ENCODE results near the gene WWP2. TPM values are rescaled to one million over a fixed set of nuclear protein-coding genes. Genes with fewer than 3 reads are reported as not detected.

The WWP2 gene
- total RNA-seq, 2 experiments from 2014 or later = 41.9 to 43.0 TPM

GRCh38 chr16:69903865-69904415 lies 141.8 kb downstream of the WWP2 start:
- Histone ChIP-seq H3K36me3 (ENCODE audit: insufficient read depth, low read length) (peaks cover 33% of the 10 kb centered on the region), H3K9me3 (ENCODE audit: control insufficient read depth in 1 of 2, insufficient read depth in 1 of 2, low read length in 2 of 2) (no peaks in the 10 kb centered on the region), H3K27ac (ENCODE audit: low read depth in 1 of 2, low read length in 2 of 2) (no peak overlapping the region), H3K4me1 (ENCODE audit: insufficient read depth, low read length) (no peaks in the 10 kb centered on the region), H3K4me3 (ENCODE audit: low read length) (no peak overlapping the region), H3K27me3 (ENCODE audit: control insufficient read depth in 1 of 2, insufficient read depth in 2 of 2, low read length in 2 of 2) (no peaks in the 10 kb centered on the region)
- no peaks in the 10 kb centered on the region for H3K9me3 Mint-ChIP-seq
- intact Hi-C loops (cut with DNase I, micrococcal nuclease) = no loop called here
- H3K4me3 Mint-ChIP-seq = no peak overlapping the region
- DNase-seq = no peak
- TF ChIP-seq CTCF (IDR thresholded peaks at IDR 0.05) = no peak
- no peak overlapping the region for H3K27ac Mint-ChIP-seq
- no peak for ATAC-seq (ENCODE audit: poor library complexity)
- H3K4me1 Mint-ChIP-seq (ENCODE audit: low read depth) = no peaks in the 10 kb centered on the region
- H3K36me3 Mint-ChIP-seq (ENCODE audit: low read depth) = peaks cover 52% of the 10 kb centered on the region
- POLR2A ChIA-PET = no interaction called here
- H3K27me3 Mint-ChIP-seq = no peaks in the 10 kb centered on the region
- CTCF ChIA-PET = no interaction called here

GRCh38 chr16:69904495-69905170 lies 142.5 kb downstream of the WWP2 start:
- H3K27ac Mint-ChIP-seq = no peak overlapping the region
- ATAC-seq (ENCODE audit: poor library complexity) (no peak), DNase-seq (no peak)
- Histone ChIP-seq H3K36me3 (ENCODE audit: insufficient read depth, low read length) (peaks cover 37% of the 10 kb centered on the region), H3K27me3 (ENCODE audit: control insufficient read depth in 1 of 2, insufficient read depth in 2 of 2, low read length in 2 of 2) (no peaks in the 10 kb centered on the region), H3K9me3 (ENCODE audit: control insufficient read depth in 1 of 2, insufficient read depth in 1 of 2, low read length in 2 of 2) (no peaks in the 10 kb centered on the region), H3K4me3 (ENCODE audit: low read length) (no peak overlapping the region), H3K4me1 (ENCODE audit: insufficient read depth, low read length) (no peaks in the 10 kb centered on the region), H3K27ac (ENCODE audit: low read depth in 1 of 2, low read length in 2 of 2) (no peak overlapping the region)
- H3K36me3 Mint-ChIP-seq (ENCODE audit: low read depth) = peaks cover 56% of the 10 kb centered on the region
- H3K9me3 Mint-ChIP-seq = no peaks in the 10 kb centered on the region
- H3K27me3 Mint-ChIP-seq = no peaks in the 10 kb centered on the region
- intact Hi-C loops (cut with DNase I, micrococcal nuclease) = no loop called here
- no peak for TF ChIP-seq CTCF (IDR thresholded peaks at IDR 0.05)
- no peak overlapping the region for H3K4me3 Mint-ChIP-seq
- CTCF ChIA-PET = no interaction called here
- no peaks in the 10 kb centered on the region for H3K4me1 Mint-ChIP-seq (ENCODE audit: low read depth)
- POLR2A ChIA-PET = no interaction called here

GRCh38 chr16:69905171-69905555 lies 143.0 kb downstream of the WWP2 start:
- Mint-ChIP-seq H3K27ac (no peak overlapping the region), H3K9me3 (no peaks in the 10 kb centered on the region), H3K36me3 (ENCODE audit: low read depth) (peaks cover 61% of the 10 kb centered on the region), H3K4me1 (ENCODE audit: low read depth) (no peaks in the 10 kb centered on the region), H3K27me3 (no peaks in the 10 kb centered on the region), H3K4me3 (no peak overlapping the region)
- H3K4me3 ChIP-seq (ENCODE audit: low read length) = no peak overlapping the region
- H3K4me1 ChIP-seq (ENCODE audit: insufficient read depth, low read length) = no peaks in the 10 kb centered on the region
- H3K27me3 ChIP-seq (ENCODE audit: control insufficient read depth in 1 of 2, insufficient read depth in 2 of 2, low read length in 2 of 2) = no peaks in the 10 kb centered on the region
- H3K9me3 ChIP-seq (ENCODE audit: control insufficient read depth in 1 of 2, insufficient read depth in 1 of 2, low read length in 2 of 2) = no peaks in the 10 kb centered on the region
- ATAC-seq (ENCODE audit: poor library complexity) = no peak
- TF ChIP-seq CTCF (IDR thresholded peaks at IDR 0.05) = no peak
- POLR2A ChIA-PET = no interaction called here
- no peak for DNase-seq
- peaks cover 41% of the 10 kb centered on the region for H3K36me3 ChIP-seq (ENCODE audit: insufficient read depth, low read length)
- CTCF ChIA-PET = no interaction called here
- H3K27ac ChIP-seq (ENCODE audit: low read depth in 1 of 2, low read length in 2 of 2) = no peak overlapping the region
- intact Hi-C loops (cut with DNase I, micrococcal nuclease) = no loop called here
